Sciatic nerve (tissue), 2 donors: ENCODE results near the gene TMTC1. TPM values are rescaled to one million over a fixed set of nuclear protein-coding genes. Genes with fewer than 3 reads are reported as not detected.
"Not testable (repeated sequence)": the region's sequence is repeated elsewhere in the genome, so short reads cannot be mapped to it uniquely, and the experiment has no call there.

Experiments used
- ATAC-seq: fragments of 200-7000 bp; cut with Tn5 transposase; one replicate; pipeline ENCODE4 v1.9.1; 2020; ENCODE audit warnings: mild to moderate bottlenecking, moderate library complexity
- DNase-seq: peaks from one replicate; pipeline ENCODE4 v3.0.0-alpha.2; 2020; ENCODE audit warnings: low spot score
- intact Hi-C: fragments of 100-400 bp; cut with DNase I; formaldehyde crosslinking; loops from one replicate; pipeline ENCODE4 v1.14.2; 2022
- total RNA-seq: library from RNA; stranded (reverse); fragmentation: NEBNext Ultra II Directional; extraction: Animal tissue kit (Norgen Biotek cat#: 25700); gene quantifications from one replicate; pipeline ENCODE4 v1.2.1, GENCODE V29; 2021
- donor health status: DM: no; HTN: no; CAD: no.
- donor health status: DM: no; HTN: no; CAD: no.

The TMTC1 gene
- total RNA-seq, 1 donor from 2014 or later: 164 TPM

DNA sequence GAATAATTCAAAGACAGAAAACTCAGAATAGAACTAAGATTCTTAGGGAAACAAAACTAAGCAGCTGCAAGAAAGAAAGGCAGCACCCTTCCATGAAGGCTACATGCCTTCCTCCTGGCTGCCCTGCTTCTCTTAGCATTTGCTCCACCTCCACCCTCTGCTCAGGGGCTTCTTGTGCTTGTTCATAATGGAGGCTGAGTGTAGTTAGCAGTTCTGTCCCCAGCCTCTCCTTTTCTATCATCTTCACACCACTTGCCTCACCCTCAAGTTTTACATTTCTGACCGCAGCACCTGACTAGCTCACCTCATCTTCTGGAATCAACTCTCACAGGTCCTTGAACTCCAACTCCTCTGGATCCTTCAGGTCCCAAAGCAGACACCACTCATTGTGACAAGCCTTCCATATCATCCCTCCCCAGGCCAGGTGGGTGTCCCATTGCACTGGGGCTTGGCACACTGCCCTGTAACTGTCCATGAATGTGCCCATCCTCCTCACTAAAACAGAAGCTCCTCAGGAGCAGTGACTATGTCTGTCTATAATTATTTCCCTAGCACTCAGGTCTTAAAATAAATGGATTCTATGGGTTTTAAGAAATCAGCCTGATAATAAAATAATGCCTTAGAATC lies 139.1 kb downstream of the TMTC1 start:
- intact Hi-C loops: no loop called here
- DNase-seq: no peak
- no peak for ATAC-seq

DNA sequence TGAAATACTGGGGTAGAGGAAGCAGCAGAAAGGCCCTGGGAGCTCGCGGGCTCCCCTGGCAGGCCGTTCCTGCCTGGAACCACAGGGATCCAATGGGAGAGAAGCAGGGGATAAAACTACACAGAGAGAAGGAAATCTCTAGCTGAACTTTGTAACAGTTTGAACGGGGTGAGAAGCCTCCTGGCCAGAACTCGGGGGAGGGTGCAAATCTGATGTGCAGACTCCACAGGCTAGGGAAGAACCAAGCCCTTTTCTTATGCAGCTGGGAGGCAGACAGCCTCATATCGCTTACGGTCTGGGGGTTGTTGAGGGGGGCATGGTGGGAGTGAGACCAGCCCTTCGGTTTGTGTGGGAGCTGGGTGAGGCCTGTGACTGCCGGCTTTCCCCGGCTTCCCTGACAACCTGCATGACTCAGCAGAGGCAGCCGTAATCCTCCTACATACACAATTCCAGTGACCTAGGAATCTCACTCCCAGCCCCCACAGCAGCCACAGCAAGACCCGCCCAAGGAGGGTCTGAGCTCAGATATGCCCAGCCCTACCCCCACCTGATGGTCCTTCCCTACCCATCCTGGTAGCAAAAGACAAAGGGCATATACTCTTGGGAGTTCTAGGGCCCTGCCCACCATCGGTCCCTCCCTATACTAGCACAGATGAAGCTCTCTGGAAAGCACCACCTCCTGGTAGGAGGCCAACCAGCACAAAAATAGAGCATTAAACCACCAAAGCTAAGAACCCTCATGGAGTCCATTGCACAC lies 143.0 kb downstream of the TMTC1 start:
- DNase-seq (peak; percentile 65), ATAC-seq (peak; percentile 83)
- intact Hi-C loops: no loop called here

DNA sequence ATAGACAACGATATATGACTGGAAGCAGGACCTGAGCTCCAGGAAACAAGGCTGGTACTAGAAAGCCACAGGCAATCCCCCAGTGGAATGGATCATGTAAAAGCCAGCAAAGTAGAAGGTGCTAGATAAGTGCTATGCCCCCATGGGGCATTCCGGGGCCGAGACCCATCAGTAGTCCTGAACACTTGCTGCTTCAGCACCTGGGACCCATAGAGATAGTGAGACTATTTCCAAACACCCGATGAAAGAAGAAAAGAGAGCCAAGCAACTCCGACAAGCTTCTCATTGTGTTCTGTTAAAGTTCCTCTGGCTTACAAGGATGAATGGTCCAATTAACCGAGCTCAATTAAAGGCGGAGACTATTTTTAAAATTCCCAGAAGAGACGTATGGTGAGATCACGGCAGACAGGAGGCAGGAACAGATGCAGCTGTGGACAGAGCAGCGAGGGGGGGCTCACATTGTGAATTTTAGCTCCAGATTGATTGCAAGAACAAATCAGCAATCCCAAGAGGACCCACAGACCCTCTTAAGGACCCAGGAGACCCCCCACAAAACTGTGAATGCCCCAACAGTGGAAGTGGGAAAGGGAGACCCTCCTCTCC lies 143.7 kb downstream of the TMTC1 start:
- ATAC-seq (peak; percentile 94), DNase-seq (no peak)
- intact Hi-C loops: no loop called here

DNA sequence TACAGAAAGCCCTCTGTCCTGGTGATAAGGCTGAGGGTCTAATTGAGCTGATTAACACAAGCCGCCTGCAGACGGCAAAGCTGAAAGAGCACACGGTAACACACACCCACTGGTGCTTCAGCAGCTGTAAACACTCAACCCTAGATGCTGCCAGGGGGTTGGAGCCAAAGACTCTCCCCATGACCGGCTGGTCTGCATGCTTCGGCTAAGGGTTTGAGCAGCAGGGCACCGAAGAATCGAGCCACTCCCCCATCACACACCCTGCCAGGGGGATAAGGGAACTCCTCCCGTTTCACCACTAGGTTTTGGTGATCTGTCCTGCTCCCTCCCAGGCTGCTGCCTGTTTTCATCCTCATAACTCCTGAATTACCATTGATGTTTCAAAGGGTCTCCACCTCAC lies 145.2 kb downstream of the TMTC1 start:
- DNase-seq: no peak
- intact Hi-C loops: no loop called here
- no peak for ATAC-seq

DNA sequence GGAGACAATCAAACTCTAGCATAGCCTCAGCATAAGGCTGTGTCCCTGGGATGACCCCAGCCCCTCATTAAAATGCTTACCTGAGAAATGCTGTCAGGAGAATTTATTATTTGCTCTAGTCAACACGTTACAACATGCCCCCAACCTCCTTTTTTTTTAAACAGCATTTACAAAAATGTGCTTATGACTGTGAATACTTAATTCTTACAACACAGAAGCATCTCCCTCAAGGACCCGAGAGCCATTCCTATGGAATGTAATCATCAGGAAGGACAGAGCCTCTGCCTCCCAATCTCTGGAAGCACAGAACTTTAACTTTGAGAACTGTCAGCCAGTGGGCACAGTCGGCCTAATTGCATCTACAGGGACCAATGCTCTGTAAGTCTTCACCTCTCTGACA lies 149.7 kb downstream of the TMTC1 start:
- intact Hi-C loops: no loop called here
- ATAC-seq (no peak), DNase-seq (no peak)

DNA sequence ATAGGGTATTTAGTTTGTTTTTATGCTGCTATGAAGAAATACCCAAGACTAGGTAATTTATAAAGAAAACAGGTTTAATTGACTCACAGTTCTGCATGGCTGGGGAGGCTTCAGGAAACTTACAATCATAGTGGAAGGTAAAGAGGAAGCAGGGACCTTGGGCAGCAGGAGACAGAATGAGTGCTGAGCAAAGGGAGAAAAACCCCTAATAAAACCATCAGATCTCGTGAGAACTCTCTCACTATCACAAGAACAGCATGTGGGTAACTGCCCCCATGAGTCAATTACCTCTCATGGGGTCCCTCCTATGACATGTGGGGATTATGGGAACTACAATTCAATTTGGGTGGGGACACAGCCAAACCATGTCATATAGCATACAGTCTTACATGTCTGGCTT lies 153.6 kb downstream of the TMTC1 start:
- ATAC-seq, DNase-seq, intact Hi-C loops: not testable (repeated sequence)

DNA sequence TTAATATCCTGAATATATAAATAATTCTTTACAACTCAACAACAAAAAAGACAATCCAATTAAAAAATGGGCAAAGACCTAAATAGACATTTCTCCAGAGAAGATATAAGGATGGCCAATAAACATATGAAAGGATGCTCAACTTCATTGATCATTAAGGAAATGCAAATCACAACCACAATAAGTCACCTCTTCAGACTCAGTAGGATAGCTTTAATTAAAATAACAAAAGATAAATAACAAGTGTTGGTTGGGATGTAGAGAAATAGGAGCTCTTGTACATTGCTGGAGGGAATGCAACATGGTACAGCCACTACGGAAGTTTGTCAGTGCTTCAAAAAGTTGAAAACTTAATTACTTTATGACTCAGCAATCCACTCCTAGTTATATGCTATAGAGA lies 156.5 kb downstream of the TMTC1 start:
- intact Hi-C loops: no loop called here
- DNase-seq (no peak), ATAC-seq (no peak)

DNA sequence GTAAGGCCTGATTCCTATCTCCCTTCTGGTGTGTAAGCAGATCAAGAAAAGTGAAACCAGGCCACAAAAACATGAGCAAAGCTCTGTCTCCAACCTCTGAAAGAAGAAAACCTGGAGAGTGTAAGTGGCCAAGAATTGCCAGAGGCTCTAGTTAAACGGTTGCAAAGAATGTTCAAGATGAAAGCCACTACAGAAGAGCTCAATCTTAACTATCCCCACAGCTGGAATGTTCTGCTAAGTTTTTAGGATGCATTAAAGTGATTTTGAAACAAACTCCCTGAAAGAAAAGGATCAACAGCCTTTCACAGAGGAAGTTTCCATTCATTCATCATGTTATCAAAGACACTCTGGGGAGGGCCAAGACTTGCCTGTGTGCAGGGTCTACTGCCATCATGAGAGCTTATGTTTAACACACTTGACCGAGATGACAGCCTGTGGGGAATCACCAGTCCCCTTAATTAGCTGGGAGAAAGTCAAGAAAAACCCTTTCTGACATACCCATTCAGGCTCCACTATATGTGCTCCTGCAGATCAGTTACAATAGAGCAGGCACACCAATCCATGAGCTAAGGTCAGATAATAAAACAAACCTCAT lies 158.3 kb downstream of the TMTC1 start:
- ATAC-seq (peak; percentile 48), DNase-seq (no peak)
- intact Hi-C loops: no loop called here

DNA sequence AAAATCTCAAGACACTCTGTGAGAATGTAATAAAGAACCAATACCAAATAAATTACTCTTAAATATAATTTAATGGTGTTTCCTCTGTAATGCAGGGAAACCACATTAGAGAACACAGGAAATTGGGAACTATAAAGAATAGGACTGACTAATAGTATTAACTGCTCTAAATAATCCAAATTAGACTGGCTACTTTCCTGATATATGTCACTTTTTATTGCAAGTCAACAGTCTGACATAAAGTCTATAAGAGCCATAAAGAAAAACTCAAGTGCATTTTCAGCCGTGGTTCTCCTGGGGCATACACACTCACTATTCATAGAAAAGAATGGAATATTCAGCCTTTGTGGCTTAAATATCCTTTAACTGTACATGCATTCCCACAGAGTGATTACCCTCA lies 161.5 kb downstream of the TMTC1 start:
- no peak for DNase-seq

DNA sequence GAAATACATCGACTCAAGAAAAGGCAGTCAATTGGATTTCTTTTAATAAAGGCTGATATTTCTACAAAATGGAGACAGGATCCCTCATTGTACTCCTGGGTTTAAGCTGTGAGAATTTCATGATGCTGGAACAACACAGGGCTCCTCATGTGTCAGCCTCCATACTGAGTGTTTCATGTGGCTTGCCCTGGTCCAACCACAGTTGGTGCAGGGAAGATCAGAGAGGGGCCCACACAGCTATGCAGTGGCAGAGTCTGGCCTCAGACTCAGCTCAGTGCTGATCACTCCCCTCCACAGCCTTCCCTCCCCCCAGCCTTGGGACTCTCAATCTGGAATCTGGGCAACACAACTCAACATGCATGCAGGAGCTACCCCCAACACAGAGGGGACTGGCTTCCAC lies 163.7 kb downstream of the TMTC1 start:
- intact Hi-C loops: no loop called here
- ATAC-seq: no peak

More for the DNA sequence above, 161.5 kb downstream of the TMTC1 start:
- ATAC-seq: no peak
- intact Hi-C loops: no loop called here

DNA sequence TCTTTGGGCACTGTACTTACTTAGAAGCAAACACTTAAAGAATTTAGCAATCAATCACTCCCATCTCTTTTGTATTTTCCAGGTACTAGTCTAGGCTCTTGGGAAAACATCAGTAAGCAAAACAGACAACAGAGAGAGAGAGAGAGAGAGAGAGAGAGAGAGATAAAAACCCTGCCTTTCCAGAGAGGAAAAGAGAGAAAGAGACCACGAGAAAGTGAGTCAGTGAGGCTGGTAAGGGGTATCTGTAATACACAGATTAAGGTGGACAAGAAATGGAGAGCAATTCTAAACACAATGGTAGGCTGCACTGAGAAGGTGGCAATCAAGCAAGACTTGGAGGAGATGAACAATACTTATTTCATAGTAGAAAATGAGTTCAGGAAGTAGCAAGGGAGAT lies 166.3 kb downstream of the TMTC1 start:
- intact Hi-C loops: no loop called here
- no peak for ATAC-seq

More for the DNA sequence above, 163.7 kb downstream of the TMTC1 start:
- DNase-seq: no peak

DNA sequence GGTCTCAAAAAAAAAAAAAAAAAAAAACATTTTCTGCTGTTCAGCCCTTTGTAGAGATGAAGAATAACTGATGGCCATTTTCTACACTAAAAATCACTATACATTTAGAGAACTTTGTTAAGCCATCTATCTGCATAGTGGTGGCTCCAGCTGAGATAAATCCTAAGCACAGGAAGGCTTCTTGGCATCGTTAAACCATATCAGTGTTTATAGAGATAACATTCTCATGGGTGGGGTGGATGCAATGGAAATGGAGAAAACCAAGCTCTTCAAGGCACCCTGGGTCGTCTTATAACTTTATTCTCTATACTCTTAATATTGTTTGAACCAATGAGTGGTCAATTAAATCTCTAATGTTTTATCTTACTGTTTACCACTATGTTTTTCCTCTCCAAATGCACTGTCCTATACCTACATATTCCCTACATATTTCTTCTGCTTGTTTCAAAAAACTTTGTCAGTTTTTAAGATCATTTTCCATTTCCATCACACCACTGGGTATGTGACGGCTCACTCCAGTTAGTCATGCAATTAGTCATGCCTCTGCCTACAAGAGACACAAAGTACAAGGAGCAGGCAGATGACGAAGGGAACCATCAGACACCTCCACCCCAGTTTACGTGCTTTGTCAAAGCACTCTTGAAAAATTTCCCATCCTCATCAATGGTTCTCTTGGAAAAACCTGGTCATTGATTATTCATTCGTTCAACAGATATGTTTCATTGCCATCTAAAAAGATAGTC lies 166.9 kb downstream of the TMTC1 start:
- no peak for DNase-seq
- no peak for ATAC-seq
- intact Hi-C loops: no loop called here

More for the DNA sequence above, 166.3 kb downstream of the TMTC1 start:
- DNase-seq: no peak

DNA sequence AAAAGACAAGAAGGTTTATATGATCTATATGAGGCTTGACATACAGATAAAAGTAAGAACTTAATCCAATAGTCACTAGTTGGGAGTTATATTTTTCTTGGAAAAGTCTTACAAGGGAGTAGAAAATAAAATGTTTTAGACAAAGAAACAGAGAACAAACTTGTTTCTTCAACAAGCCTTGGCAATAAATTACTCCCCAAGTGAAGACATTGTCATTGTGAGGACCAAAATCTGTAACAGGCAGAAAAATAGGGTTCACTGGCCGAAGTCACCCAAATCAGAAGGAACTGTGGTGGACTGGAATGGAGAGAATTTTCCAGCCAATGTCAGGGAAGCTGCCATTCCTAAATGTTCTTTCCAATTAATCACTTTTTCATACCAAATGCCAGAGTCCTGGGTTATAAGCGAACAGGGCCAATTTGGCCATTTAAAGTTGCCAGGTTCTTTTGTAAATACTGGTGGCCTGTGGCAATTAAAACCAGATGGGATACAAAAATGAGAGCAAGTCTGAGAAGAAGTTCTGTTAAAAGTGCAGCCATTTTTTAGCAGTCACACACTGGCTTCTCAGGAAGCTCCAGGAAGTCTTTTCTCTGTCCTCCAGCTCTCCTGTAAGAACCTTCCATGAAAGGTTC lies 168.9 kb downstream of the TMTC1 start:
- intact Hi-C loops: no loop called here
- DNase-seq (no peak), ATAC-seq (peak; percentile 16)

DNA sequence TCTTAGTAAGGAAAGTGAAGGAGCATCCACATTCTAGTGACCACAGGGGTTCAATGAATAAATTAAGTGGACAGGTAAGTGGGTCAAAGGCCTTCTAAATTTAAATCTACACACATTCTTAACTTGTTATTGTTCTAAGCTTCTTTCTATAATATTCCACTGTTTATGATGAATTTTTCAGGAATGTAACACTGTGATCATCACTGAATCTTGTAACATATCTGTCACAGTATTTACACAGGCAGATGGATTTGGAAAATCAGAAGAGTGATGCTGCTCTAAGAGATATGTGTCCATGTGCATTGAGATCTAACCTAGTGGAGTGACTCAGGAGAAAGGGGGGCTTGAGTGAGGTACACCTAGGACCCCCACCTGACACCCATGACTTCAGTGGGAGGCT lies 170.8 kb downstream of the TMTC1 start:
- ATAC-seq (no peak), DNase-seq (no peak)
- intact Hi-C loops: no loop called here

DNA sequence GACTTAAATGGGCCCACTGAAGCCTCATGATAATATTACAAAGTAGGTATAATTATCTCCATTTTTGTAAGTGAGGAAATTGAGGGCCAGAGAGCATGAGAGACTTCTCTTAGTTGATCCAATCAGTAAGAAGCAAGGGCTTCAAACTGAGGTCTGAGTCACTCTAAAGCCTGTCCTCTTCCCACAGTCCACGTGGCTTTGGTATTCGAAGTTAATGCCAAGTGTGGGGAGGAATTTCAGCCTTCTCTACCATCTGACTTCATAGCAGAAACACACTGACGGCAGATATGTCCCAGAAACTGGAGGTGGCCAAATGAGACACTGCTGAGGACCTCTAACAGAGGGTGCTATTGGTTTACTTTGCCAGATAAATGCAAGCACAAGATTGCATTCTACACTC lies 171.8 kb downstream of the TMTC1 start:
- intact Hi-C loops: no loop called here
- ATAC-seq: peak; percentile 55
- no peak for DNase-seq

DNA sequence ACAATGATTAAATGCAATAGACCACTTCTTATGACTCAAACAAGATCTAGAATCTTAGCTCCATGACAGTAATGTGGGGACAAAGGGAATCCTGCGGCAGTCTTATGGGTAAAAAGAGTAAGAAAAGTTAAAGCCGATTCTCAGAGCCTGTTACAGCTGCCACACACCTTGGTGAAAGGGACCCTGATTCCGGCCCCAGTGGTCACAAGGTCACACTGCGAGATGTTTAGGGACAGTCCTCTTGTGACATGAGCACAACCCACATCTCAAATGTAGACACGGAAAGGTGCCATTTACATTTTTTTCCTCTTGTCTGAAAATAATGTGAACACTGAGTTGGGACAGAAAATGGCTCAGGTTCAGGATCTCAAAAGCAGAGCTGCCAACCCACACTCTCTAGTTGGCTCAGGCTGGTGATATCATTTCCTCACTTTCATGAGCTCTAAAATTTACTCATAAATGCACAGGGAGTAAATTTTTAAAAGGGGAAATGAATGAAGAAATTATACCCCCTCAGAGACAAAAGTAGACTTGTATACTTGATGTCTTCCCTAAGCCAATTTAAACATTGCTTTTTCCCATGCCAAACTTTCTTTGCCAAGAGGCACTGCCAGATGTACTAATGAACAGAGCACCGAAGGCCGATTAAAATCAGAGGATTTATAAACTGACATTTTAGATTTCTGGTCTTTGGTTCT lies 173.1 kb downstream of the TMTC1 start:
- intact Hi-C loops: no loop called here
- DNase-seq (no peak), ATAC-seq (peak; percentile 26)

DNA sequence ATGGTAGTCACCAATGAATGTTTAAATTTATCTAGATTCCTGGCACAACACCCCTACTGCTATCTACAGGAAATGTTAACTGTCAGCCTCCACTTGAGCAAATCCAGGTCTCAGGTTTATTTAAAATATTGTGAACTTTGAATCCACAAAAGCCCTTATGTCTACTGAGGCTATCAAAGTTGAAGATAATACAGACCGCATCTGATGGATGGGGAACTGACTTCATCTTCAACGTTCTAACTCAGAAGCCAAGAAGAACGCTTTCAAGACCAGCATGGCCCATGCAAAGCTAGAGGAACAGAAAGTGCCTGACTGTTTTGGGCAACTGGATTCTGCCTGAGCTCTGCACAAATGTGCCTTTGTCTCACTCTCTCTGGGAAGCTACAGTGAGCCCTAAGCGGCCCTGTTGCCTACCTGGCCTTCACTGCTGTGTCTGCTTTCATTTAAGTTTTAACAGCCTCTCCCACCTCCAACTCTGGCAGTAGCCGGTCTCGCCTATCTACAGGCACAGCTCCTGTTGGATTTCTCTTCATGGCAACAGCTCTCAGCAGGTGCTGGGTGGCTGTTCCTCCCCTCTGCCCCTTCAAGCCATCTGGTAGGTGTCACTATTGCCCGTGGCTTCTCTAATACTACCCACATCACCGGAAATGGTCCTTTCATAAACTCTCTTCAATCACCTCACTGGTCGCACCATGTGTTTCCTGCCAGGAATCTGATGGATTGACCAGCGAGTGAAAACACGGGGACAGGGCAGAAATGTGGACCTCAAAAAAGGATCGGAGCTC lies 174.1 kb downstream of the TMTC1 start:
- intact Hi-C loops: no loop called here
- DNase-seq (no peak), ATAC-seq (no peak)

DNA sequence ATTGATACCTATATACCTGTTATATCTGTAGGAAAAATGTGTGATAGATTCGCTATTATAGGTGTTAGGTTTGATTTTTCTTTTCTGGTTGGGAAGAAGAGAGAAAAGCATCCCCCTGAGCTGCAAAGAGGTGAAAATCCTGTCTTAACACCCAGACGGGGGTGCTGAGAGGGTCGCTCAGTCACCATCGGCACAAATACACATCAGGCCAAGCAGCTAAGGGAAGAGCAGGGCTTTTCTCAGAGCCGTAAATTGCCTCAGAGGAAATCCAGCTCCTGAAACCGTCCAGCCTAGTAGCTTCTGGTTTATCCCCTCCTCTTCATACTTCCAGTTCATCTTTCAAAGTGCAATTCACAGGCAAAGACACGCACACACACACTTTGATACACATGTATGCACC lies 175.2 kb downstream of the TMTC1 start:
- ATAC-seq (no peak), DNase-seq (no peak)
- intact Hi-C loops: no loop called here
